ENCODE data around the gene PIEZO2. TPM values are rescaled to one million over a fixed set of nuclear protein-coding genes. Genes with fewer than 3 reads are reported as not detected.
"Not testable (repeated sequence)": the region's sequence is repeated elsewhere in the genome, so short reads cannot be mapped to it uniquely, and the experiment has no call there.

Gene PIEZO2
- polyA plus RNA-seq (0.08 TPM in 1 of 3 replicates, not detected in the others), polyA minus RNA-seq (not detected in 3 replicates)
- not detected for polyA plus RNA-seq (2011; ENCODE audit: low read depth)
- polyA plus RNA-seq (2011; cell fraction: cytosol; rRNA removed), result not detected in 2 replicates
- 0.03 TPM in 1 of 2 replicates, not detected in the other for polyA plus RNA-seq (2011; cell fraction: nucleus; rRNA removed)
- polyA plus RNA-seq (2012; ENCODE audit: low replicate concordance), result not detected in 2 replicates
- not detected for polyA minus RNA-seq (2011; cell fraction: cytosol; rRNA and poly(A)+ RNA removed)
- not detected in 2 replicates for polyA minus RNA-seq (2011; cell fraction: nucleus; rRNA and poly(A)+ RNA removed)

DNA sequence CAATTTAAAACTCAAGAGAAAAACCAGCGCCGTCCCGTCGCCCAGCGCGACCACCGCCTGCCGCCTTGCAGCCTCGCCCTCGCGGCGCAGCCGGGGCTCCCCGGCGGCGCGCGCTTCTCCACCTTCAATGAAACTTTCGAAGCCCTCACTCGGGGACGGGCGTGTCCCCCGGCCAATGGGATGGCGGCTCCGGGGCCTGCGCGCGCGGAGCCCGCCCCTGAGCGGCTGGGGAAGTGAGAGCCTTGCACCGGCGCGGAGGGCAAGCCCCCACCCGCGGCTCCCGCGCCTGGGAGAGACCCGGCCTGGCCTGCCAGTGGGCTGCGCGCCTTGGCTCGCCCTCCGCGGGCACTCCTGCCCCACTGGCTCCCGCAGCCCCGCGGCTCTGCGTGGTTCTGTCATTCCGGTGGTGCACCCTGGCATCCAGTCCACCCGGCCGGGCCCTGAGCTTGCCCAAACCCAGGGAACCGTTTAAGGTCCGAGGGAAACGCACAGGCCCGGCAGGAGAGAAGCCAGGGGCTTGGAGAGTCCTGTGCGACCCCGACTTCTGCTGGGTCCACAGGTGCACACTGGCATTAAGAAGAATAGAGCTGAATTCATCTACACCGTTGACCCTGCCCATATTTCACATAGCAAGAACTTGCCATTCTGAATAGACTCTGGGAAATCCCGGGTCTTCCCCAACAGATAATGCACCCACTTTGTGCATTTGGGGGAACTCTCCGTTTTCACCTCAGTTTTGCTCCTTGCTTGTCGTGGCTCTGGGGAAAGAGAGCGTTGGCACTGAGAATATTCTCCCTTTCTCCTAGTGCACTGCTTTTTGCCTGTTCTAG is at the start of gene PIEZO2:
PIEZO2 (minus strand) TSS at position 129 of the 830 bp plus-strand sequence. CDS start 981 bp downstream, outside the sequence.
- Histone ChIP-seq H3K27me3 (ENCODE audit: control insufficient read depth, extremely low read depth, insufficient read depth, low read length) (peaks cover 42% of the 10 kb centered on the region), H3K9ac (ENCODE audit: control insufficient read depth, extremely low read depth, insufficient read depth, low read length) (no peak within 1 kb of the TSS), H3K4me2 (ENCODE audit: control insufficient read depth, extremely low read depth, insufficient read depth, low read depth, low read length) (no peak within 1 kb of the TSS), H3K36me3 (ENCODE audit: control insufficient read depth in 2 of 2, extremely low read depth in 1 of 2, insufficient read depth in 2 of 2, low read length in 2 of 2) (no peaks in the 10 kb centered on the region), H3K9me1 (ENCODE audit: control insufficient read depth, extremely low read depth, insufficient read depth, low read length) (no peaks in the 10 kb centered on the region), H3K79me2 (ENCODE audit: control insufficient read depth, insufficient read depth, low read length) (no peaks in the 10 kb centered on the region), H3K4me3 (ENCODE audit: control insufficient read depth in 2 of 3, extremely low read depth in 1 of 3, insufficient read depth in 2 of 3, low read depth in 1 of 3, low read length in 3 of 3) (no peak within 1 kb of the TSS), H3K9me3 (ENCODE audit: control insufficient read depth, low read depth, low read length) (no peaks in the 10 kb centered on the region), H2AFZ (ENCODE audit: control insufficient read depth, low read length) (no peak within 1 kb of the TSS), H3K4me1 (ENCODE audit: control insufficient read depth, extremely low read depth, insufficient read depth, low read length) (no peaks in the 10 kb centered on the region), H4K20me1 (ENCODE audit: control insufficient read depth, extremely low read depth, insufficient read depth, low read length) (no peaks in the 10 kb centered on the region), H3K27ac (ENCODE audit: control insufficient read depth, insufficient read depth, low read length) (no peak within 1 kb of the TSS)
- no peak for TF ChIP-seq EZH2 (IDR thresholded peaks at IDR 0.05; ENCODE audit: low read length)
- TF ChIP-seq, protein P1, sequence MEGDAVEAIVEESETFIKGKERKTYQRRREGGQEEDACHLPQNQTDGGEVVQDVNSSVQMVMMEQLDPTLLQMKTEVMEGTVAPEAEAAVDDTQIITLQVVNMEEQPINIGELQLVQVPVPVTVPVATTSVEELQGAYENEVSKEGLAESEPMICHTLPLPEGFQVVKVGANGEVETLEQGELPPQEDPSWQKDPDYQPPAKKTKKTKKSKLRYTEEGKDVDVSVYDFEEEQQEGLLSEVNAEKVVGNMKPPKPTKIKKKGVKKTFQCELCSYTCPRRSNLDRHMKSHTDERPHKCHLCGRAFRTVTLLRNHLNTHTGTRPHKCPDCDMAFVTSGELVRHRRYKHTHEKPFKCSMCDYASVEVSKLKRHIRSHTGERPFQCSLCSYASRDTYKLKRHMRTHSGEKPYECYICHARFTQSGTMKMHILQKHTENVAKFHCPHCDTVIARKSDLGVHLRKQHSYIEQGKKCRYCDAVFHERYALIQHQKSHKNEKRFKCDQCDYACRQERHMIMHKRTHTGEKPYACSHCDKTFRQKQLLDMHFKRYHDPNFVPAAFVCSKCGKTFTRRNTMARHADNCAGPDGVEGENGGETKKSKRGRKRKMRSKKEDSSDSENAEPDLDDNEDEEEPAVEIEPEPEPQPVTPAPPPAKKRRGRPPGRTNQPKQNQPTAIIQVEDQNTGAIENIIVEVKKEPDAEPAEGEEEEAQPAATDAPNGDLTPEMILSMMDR (optimal IDR thresholded peaks at IDR 0.05 in 1 of 3, IDR thresholded peaks at IDR 0.05 in 1 of 3, conservative IDR thresholded peaks at IDR 0.05 in 1 of 3; ENCODE audit: extremely low read depth in 1 of 3, insufficient read depth in 2 of 3, low read length in 3 of 3), result no peak
- dilution Hi-C loops (cut with MboI; ENCODE audit: extremely low pct_ligation_motif_present, low sequenced_read_pairs), result no loop called here
- FAIRE-seq (no peak), DNase-seq (ENCODE audit: low read depth, low spot score) (no peak)

DNA sequence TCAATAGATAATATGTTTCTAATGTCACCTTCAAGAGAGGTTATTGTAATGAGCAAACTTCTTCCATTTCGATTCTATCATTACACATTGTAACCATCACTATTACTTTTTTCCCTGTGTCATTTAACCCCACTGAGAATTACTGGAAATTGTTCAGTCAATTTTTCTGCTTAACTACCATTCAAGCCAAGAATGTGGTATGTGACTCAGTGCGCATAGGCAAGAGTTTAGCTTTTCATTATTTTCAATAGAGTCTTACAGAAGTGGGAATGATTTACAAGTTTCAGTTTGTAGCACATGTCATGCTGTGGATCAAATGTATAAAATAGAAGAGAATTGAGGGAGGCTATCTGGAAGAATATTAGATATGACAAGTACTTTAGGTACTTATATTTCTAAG is 34.3 kb upstream of the PIEZO2 start:
- H3K9ac ChIP-seq (ENCODE audit: control insufficient read depth, extremely low read depth, insufficient read depth, low read length), result no peak overlapping the region
- no peak overlapping the region for H3K27ac ChIP-seq (ENCODE audit: control insufficient read depth, insufficient read depth, low read length)
- TF ChIP-seq, protein P1 (optimal IDR thresholded peaks at IDR 0.05 in 1 of 3, IDR thresholded peaks at IDR 0.05 in 1 of 3, conservative IDR thresholded peaks at IDR 0.05 in 1 of 3; ENCODE audit: extremely low read depth in 1 of 3, insufficient read depth in 2 of 3, low read length in 3 of 3), result no peak
- no peak for TF ChIP-seq EZH2 (IDR thresholded peaks at IDR 0.05; ENCODE audit: low read length)
- no peaks in the 10 kb centered on the region for H3K9me1 ChIP-seq (ENCODE audit: control insufficient read depth, extremely low read depth, insufficient read depth, low read length)
- H3K4me2 ChIP-seq (ENCODE audit: control insufficient read depth, extremely low read depth, insufficient read depth, low read depth, low read length), result no peak overlapping the region
- H3K4me3 ChIP-seq (ENCODE audit: control insufficient read depth in 2 of 3, extremely low read depth in 1 of 3, insufficient read depth in 2 of 3, low read depth in 1 of 3, low read length in 3 of 3), result no peak overlapping the region
- no peaks in the 10 kb centered on the region for H3K79me2 ChIP-seq (ENCODE audit: control insufficient read depth, insufficient read depth, low read length)
- H3K36me3 ChIP-seq (ENCODE audit: control insufficient read depth in 2 of 2, extremely low read depth in 1 of 2, insufficient read depth in 2 of 2, low read length in 2 of 2), result no peaks in the 10 kb centered on the region
- no peaks in the 10 kb centered on the region for H3K4me1 ChIP-seq (ENCODE audit: control insufficient read depth, extremely low read depth, insufficient read depth, low read length)
- no peaks in the 10 kb centered on the region for H3K27me3 ChIP-seq (ENCODE audit: control insufficient read depth, extremely low read depth, insufficient read depth, low read length)
- dilution Hi-C loops (cut with MboI; ENCODE audit: extremely low pct_ligation_motif_present, low sequenced_read_pairs), result no loop called here
- no peaks in the 10 kb centered on the region for H4K20me1 ChIP-seq (ENCODE audit: control insufficient read depth, extremely low read depth, insufficient read depth, low read length)
- DNase-seq (ENCODE audit: low read depth, low spot score), result no peak
- no peak for FAIRE-seq
- no peaks in the 10 kb centered on the region for H3K9me3 ChIP-seq (ENCODE audit: control insufficient read depth, low read depth, low read length)
- no peak overlapping the region for H2AFZ ChIP-seq (ENCODE audit: control insufficient read depth, low read length)

DNA sequence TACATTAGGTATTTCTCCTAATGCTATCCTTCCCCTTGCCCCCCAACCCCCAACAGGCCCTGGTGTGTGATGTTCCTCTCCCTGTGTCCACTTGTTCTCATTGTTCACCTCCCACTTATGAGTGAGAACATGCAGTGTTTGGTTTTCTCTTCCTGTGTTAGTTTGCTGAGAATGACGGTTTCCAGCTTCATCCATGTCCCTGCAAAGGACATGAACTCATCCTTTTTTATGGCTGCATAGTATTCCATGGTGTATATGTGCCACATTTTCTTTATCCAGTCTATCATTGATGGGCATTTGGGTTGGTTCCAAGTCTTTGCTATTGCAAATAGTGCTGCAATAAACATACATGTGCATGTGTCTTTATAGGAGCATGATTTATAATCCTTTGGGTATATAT is 32.3 kb upstream of the PIEZO2 start:
- H3K4me2 ChIP-seq (ENCODE audit: control insufficient read depth, extremely low read depth, insufficient read depth, low read depth, low read length); H3K4me1 ChIP-seq (ENCODE audit: control insufficient read depth, extremely low read depth, insufficient read depth, low read length); H3K79me2 ChIP-seq (ENCODE audit: control insufficient read depth, insufficient read depth, low read length); H3K9me3 ChIP-seq (ENCODE audit: control insufficient read depth, low read depth, low read length); H3K27ac ChIP-seq (ENCODE audit: control insufficient read depth, insufficient read depth, low read length); H3K9ac ChIP-seq (ENCODE audit: control insufficient read depth, extremely low read depth, insufficient read depth, low read length); H2AFZ ChIP-seq (ENCODE audit: control insufficient read depth, low read length); FAIRE-seq; H3K9me1 ChIP-seq (ENCODE audit: control insufficient read depth, extremely low read depth, insufficient read depth, low read length); H3K4me3 ChIP-seq (ENCODE audit: control insufficient read depth in 2 of 3, extremely low read depth in 1 of 3, insufficient read depth in 2 of 3, low read depth in 1 of 3, low read length in 3 of 3); dilution Hi-C loops (cut with MboI; ENCODE audit: extremely low pct_ligation_motif_present, low sequenced_read_pairs); H3K27me3 ChIP-seq (ENCODE audit: control insufficient read depth, extremely low read depth, insufficient read depth, low read length); H3K36me3 ChIP-seq (ENCODE audit: control insufficient read depth in 2 of 2, extremely low read depth in 1 of 2, insufficient read depth in 2 of 2, low read length in 2 of 2); H4K20me1 ChIP-seq (ENCODE audit: control insufficient read depth, extremely low read depth, insufficient read depth, low read length); DNase-seq (ENCODE audit: low read depth, low spot score): not testable (repeated sequence)

All from keratinocyte (primary cell).